HepG2 (cell line): ENCODE data around the gene KSR1. TPM values are rescaled to one million over a fixed set of nuclear protein-coding genes. Genes with fewer than 3 reads are reported as not detected.

Experiments
- ATAC-seq: fragments of 200-7000 bp; cut with Tn5 transposase; 3 replicates; pipeline ENCODE4 v1.9.1; 2020; ENCODE audit warnings: mild to moderate bottlenecking, moderate library complexity
- BruUV-seq: library from RNA; stranded (reverse); fragments of 400-500 nt; replicated peaks from 2 replicates; lab custom pipeline; 2021; lab: Mats Ljungman, UMichigan
- CTCF ChIA-PET: fragments of 300-600 bp; formaldehyde crosslinking; extraction: SDS; loops from one replicate; lab custom pipeline; 2021; ENCODE audit warnings: low total read pairs, inconsistent platforms, low intra/inter-chr PET ratio; lab: Yijun Ruan, JAX
- POLR2A ChIA-PET: fragments of 350-600 bp; sonication (Branson Sonifier 250); formaldehyde crosslinking; loops from one replicate; lab custom pipeline; 2020; ENCODE audit warnings: antibody characterized with exemption, inconsistent platforms; lab: Yijun Ruan, JAX
- DNase-seq: peaks from one replicate; pipeline ENCODE4 v3.0.0-alpha.2; 2015; ENCODE audit warnings: low spot score
- FAIRE-seq: peaks from 3 replicates; lab custom pipeline; 2011; peaks lifted over from hg19 to GRCh38; lab: Jason Lieb, UNC
- H2AFZ ChIP-seq: one replicate; pipeline ENCODE4 v1.6.1; 2011; ENCODE audit warnings: low read length, inconsistent platforms
- H3K27ac ChIP-seq: fragments of 300-600 bp; 3 replicates; pipeline ENCODE4 v1.8.0; 2011; ENCODE audit warnings: mixed run types, mild to moderate bottlenecking, mixed read lengths, low read length, inconsistent platforms; ENCODE audit not compliant: insufficient read depth; ENCODE audit errors: extremely low read length
- H3K27me3 ChIP-seq, 2 experiments: fragments of 200-600 bp in 1 of 2; 2 replicates in 1 of 2; 3 replicates in 1 of 2; pipeline versions ENCODE4 v1.6.0 to v1.8.0; 2011; ENCODE audit warnings: low read length in 2 of 2, mild to moderate bottlenecking in 2 of 2, moderate library complexity in 2 of 2, inconsistent platforms in 1 of 2; ENCODE audit not compliant: insufficient read depth in 2 of 2, control insufficient read depth in 1 of 2
- H3K36me3 ChIP-seq, 2 experiments: fragments of 200-600 bp in 1 of 2; replicated peaks in 1 of 2; 2 replicates in 1 of 2; 3 replicates in 1 of 2; pipeline versions ENCODE4 v1.5.1 to v1.8.0; 2011; ENCODE audit warnings: low read length in 2 of 2, inconsistent platforms in 1 of 2; ENCODE audit not compliant: insufficient read depth in 2 of 2, control insufficient read depth in 1 of 2
- H3K4me1 ChIP-seq: 2 replicates; pipeline ENCODE4 v1.5.1; 2012; ENCODE audit warnings: low read length, inconsistent platforms; ENCODE audit not compliant: insufficient read depth
- H3K4me2 ChIP-seq: 2 replicates; pipeline ENCODE4 v1.6.0; 2011; ENCODE audit warnings: low read depth, low read length, inconsistent platforms
- H3K4me3 ChIP-seq, 3 experiments: fragments of 200-600 bp in 1 of 3; sonication (generic), shearing (Covaris generic) in 1 of 3; replicated peaks in 1 of 3; 2 replicates each; pipeline ENCODE4 v1.5.1; 2011 to 2016; ENCODE audit warnings: low read length in 3 of 3, inconsistent platforms in 2 of 3, low read depth in 2 of 3, mild to moderate bottlenecking in 2 of 3, control low read depth in 1 of 3, mixed read lengths in 1 of 3; ENCODE audit not compliant: insufficient read depth in 1 of 3
- H3K79me2 ChIP-seq: one replicate; pipeline ENCODE4 v1.6.1; 2011; ENCODE audit warnings: low read length, inconsistent platforms; ENCODE audit not compliant: insufficient read depth
- H3K9ac ChIP-seq: 2 replicates; pipeline ENCODE4 v1.6.0; 2011; ENCODE audit warnings: mild to moderate bottlenecking, low read depth, low read length, inconsistent platforms; ENCODE audit not compliant: insufficient read depth
- H3K9me3 ChIP-seq: 2 replicates; pipeline ENCODE4 v1.5.1; 2012; ENCODE audit warnings: mild to moderate bottlenecking, low read length
- H4K20me1 ChIP-seq: 2 replicates; pipeline ENCODE4 v1.6.0; 2011; ENCODE audit warnings: inconsistent platforms, mild to moderate bottlenecking, low read length, moderate library complexity; ENCODE audit not compliant: insufficient read depth
- AHR ChIP-seq: IDR thresholded peaks from 2 replicates; pipeline ENCODE4 v1.6.1; 2018; ENCODE audit warnings: missing genetic modification reagents, missing compliant biosample characterization
- AKAP8 ChIP-seq: sonication (generic); formaldehyde crosslinking; IDR thresholded peaks from 2 replicates; pipeline ENCODE4 v1.5.1; 2020; ENCODE audit warnings: mild to moderate bottlenecking, missing genetic modification reagents
- ARNTL ChIP-seq: sonication (generic); formaldehyde crosslinking; IDR thresholded peaks from 2 replicates; pipeline ENCODE4 v1.4.0; 2020; ENCODE audit warnings: mild to moderate bottlenecking, missing genetic modification reagents
- EEA1 ChIP-seq: sonication (generic); formaldehyde crosslinking; IDR thresholded peaks from 2 replicates; pipeline ENCODE4 v1.5.1; 2020; ENCODE audit warnings: mild to moderate bottlenecking, missing genetic modification reagents, borderline replicate concordance
- ERF ChIP-seq: IDR thresholded peaks from 2 replicates; pipeline ENCODE4 v1.6.1; 2018; ENCODE audit warnings: missing biosample characterization, missing genetic modification reagents
- GPN1 ChIP-seq: sonication (generic); formaldehyde crosslinking; IDR thresholded peaks from 2 replicates; pipeline ENCODE4 v1.5.1; 2020; ENCODE audit warnings: missing genetic modification reagents, borderline replicate concordance
- JUN ChIP-seq: sonication (generic); formaldehyde crosslinking; IDR thresholded peaks from 2 replicates; pipeline ENCODE4 v1.4.0; 2020; ENCODE audit warnings: mild to moderate bottlenecking, missing genetic modification reagents
- NR2F1 ChIP-seq, 2 experiments: fragments of 450-650 bp in 1 of 2; formaldehyde crosslinking in 1 of 2; IDR thresholded peaks; 2 replicates each; pipeline versions ENCODE4 v1.5.0 to v1.6.1; 2016 to 2020; ENCODE audit warnings: mild to moderate bottlenecking in 1 of 2, missing compliant biosample characterization in 1 of 2, missing genetic modification reagents in 1 of 2, moderate library complexity in 1 of 2
- NR3C1 ChIP-seq: sonication (generic); formaldehyde crosslinking; IDR thresholded peaks from 2 replicates; pipeline ENCODE4 v1.4.0; 2020; ENCODE audit warnings: missing genetic modification reagents
- ZNF547 ChIP-seq: sonication (generic); formaldehyde crosslinking; IDR thresholded peaks from 2 replicates; pipeline ENCODE4 v1.5.1; 2020; ENCODE audit warnings: mild to moderate bottlenecking, missing genetic modification reagents
- ZNF839 ChIP-seq: sonication (generic); formaldehyde crosslinking; IDR thresholded peaks from 2 replicates; pipeline ENCODE4 v1.4.0; 2020; ENCODE audit warnings: missing genetic modification reagents, mild to moderate bottlenecking, borderline replicate concordance
- WGBS: methylation state at CpG from one replicate; pipeline ENCODE4 v1.1.6; 2017; ENCODE audit warnings: low lambda C conversion rate; 5-methylcytosine and 5-hydroxymethylcytosine counted together
- in situ Hi-C: cut with HindIII; loops from 2 replicates; pipeline ENCODE4 v1.10.0; 2017; ENCODE audit warnings: low pct_unique_long_range_greater_than_20kb; ENCODE audit not compliant: extremely low pct_ligation_motif_present
- intact Hi-C: fragments of 100-400 bp; cut with micrococcal nuclease; formaldehyde crosslinking; loops from one replicate; pipeline ENCODE4 v1.10.0; 2022; ENCODE audit not compliant: unreplicated experiment
- polyA plus RNA-seq, 8 experiments: library from polyadenylated mRNA; depleted of rRNA in 3 of 8; stranded (reverse) in 7 of 8; unstranded in 1 of 8; fragments of >200 nt; fragmentation: Illumina TruSeq in 4 of 8; extraction: Trizol in 4 of 8; gene quantifications; 2 replicates each; pipeline versions ENCODE4 v1.2.1 to v1.2.3, GENCODE V29; 2011 to 2016; ENCODE audit warnings: low read depth in 4 of 8, missing spikeins in 1 of 8, mixed read lengths in 1 of 8; ENCODE audit not compliant: insufficient read depth in 1 of 8
- total RNA-seq, 5 experiments: library from RNA; depleted of rRNA; stranded (reverse); fragments of >200 nt; fragmentation: Illumina TruSeq; extraction: Trizol; gene quantifications; 2 replicates each; pipeline ENCODE4 v1.2.3, GENCODE V29; 2016; ENCODE audit warnings: low read depth in 1 of 5
- TF ChIP-seq, protein P1 (sequence below): sonication (generic); formaldehyde crosslinking; IDR thresholded peaks from 2 replicates; pipeline ENCODE4 v1.4.0; 2020; ENCODE audit warnings: mild to moderate bottlenecking, missing genetic modification reagents

The KSR1 gene
- total and polyA plus RNA-seq, 2 of the 13 experiments (the other 11 are each of a cell fraction or from before 2014, with no cell fraction given): 10.1 to 16.6 TPM

DNA sequence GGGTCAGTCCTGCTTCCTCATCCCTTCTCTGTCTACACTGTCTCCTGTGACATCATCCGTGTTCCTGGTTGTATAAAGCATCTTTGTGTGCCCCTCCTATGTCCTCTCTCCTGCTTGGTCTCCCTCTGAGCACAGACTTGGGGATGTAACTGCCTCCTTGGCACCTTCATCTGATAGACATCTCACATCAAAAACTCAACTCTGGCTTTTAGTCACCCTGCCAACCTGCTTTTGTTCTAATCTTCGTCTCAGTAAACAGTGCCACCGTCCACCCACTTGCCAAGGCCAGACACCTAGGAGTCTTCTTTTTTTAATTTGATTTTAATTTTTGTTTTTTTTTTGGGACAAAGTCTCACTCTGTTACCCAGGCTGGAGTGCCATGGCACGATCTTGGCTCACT, 16.9 kb upstream of the KSR1 start:
- CTCF ChIA-PET: no interaction called here
- Histone ChIP-seq H3K27me3 (no peaks in the 10 kb centered on the region; a peak in 2 of 5 replicates), H3K4me2 (no peak overlapping the region), H3K9ac (no peak overlapping the region), H2AFZ (no peak overlapping the region), H3K79me2 (no peaks in the 10 kb centered on the region), H3K36me3 (no peaks in the 10 kb centered on the region), H3K9me3 (no peaks in the 10 kb centered on the region), H3K27ac (no peak overlapping the region), H3K4me1 (no peaks in the 10 kb centered on the region), H3K4me3 (no peak overlapping the region), H4K20me1 (no peaks in the 10 kb centered on the region)
- in situ Hi-C loops (no loop called here), intact Hi-C loops (no loop called here)
- BruUV-seq: no TSS peak
- no peak for FAIRE-seq
- POLR2A ChIA-PET: no interaction called here
- TF ChIP-seq AKAP8 (CRISPR knock-in tag): no peak
- 43% methylated on average over 4 of the region's 4 CpGs for WGBS
- ATAC-seq: no peak
- no peak for DNase-seq

DNA sequence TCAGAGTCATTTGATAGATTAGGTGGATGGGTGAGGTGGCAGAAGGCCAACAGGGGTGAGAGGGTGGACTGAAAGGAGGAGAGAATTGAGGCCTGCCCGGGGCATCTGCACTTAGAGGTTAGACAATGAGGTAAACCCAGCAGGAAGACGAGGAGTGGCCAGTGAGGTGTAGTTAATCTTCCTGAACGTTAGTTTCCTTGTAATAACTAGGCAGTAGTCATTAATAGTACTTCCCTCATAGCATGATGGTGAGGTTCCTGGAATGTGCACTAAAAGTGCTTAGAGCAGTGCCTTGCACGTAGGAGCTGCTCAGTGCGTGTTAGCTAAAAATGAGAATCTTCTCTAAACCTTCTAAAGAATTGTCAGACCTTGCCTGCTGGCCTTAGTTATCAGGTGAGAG, 13.5 kb upstream of the KSR1 start:
- ChIA-PET POLR2A (no interaction called here), CTCF (no interaction called here)

DNA sequence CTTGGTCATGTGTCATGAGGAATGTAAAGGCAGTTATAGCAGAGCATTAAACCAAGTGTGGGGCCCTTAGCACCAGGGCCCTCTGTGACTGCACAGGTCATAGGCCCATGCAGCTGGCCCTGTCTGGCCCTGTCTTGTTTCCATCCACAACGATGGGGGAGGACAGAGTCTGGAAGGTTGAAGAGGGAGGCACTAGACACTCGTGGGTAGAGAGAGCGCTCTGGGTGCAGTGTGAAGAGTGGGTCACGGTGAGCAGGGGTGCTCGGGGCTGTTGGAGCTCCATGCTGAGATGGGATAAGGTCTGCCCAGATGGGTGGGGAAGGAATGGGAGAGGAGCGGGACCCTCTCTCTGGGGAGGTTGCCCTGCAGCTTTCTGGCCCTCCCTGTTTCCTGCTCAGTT, 12.8 kb upstream of the KSR1 start:
- no peaks in the 10 kb centered on the region for H3K9me3 ChIP-seq
- no peaks in the 10 kb centered on the region for H3K36me3 ChIP-seq
- no peaks in the 10 kb centered on the region for H3K79me2 ChIP-seq
- no peak overlapping the region for H3K9ac ChIP-seq
- H3K4me1 ChIP-seq: no peaks in the 10 kb centered on the region
- no peak for DNase-seq
- BruUV-seq: no TSS peak
- peaks cover 0 to 16% of the 10 kb centered on the region in 2 experiments; a peak in 1 of 5 replicates for H3K27me3 ChIP-seq
- CTCF ChIA-PET: no interaction called here
- H3K4me2 ChIP-seq: no peak overlapping the region
- H2AFZ ChIP-seq: no peak overlapping the region
- intact Hi-C loops: no loop called here
- no peak overlapping the region for H3K4me3 ChIP-seq
- WGBS: 36% methylated on average over 6 of the region's 6 CpGs
- H4K20me1 ChIP-seq: no peaks in the 10 kb centered on the region
- in situ Hi-C loops: no loop called here
- no peak for FAIRE-seq
- POLR2A ChIA-PET: no interaction called here
- ATAC-seq: no peak
- H3K27ac ChIP-seq: no peak overlapping the region
- TF ChIP-seq, protein P1, sequence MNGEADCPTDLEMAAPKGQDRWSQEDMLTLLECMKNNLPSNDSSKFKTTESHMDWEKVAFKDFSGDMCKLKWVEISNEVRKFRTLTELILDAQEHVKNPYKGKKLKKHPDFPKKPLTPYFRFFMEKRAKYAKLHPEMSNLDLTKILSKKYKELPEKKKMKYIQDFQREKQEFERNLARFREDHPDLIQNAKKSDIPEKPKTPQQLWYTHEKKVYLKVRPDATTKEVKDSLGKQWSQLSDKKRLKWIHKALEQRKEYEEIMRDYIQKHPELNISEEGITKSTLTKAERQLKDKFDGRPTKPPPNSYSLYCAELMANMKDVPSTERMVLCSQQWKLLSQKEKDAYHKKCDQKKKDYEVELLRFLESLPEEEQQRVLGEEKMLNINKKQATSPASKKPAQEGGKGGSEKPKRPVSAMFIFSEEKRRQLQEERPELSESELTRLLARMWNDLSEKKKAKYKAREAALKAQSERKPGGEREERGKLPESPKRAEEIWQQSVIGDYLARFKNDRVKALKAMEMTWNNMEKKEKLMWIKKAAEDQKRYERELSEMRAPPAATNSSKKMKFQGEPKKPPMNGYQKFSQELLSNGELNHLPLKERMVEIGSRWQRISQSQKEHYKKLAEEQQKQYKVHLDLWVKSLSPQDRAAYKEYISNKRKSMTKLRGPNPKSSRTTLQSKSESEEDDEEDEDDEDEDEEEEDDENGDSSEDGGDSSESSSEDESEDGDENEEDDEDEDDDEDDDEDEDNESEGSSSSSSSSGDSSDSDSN (CRISPR knock-in tag): no peak
- TF ChIP-seq ERF (no peak), ZNF547 (CRISPR knock-in tag) (no peak), NR2F1 (CRISPR knock-in tag; IDR thresholded peaks at IDR 0.05) (no peak), ZNF839 (CRISPR knock-in tag) (no peak), AHR (CRISPR knock-in tag) (no peak), ARNTL (CRISPR knock-in tag) (no peak), NR3C1 (CRISPR knock-in tag) (no peak), JUN (no peak), GPN1 (no peak)

More for the DNA sequence above, 13.5 kb upstream of the KSR1 start:
- BruUV-seq: no TSS peak
- Histone ChIP-seq H3K27me3 (peaks cover 0 to 14% of the 10 kb centered on the region in 2 experiments; a peak in 1 of 5 replicates), H3K36me3 (no peaks in the 10 kb centered on the region), H4K20me1 (no peaks in the 10 kb centered on the region), H3K79me2 (no peaks in the 10 kb centered on the region), H3K9me3 (no peaks in the 10 kb centered on the region), H3K9ac (no peak overlapping the region), H3K4me1 (no peaks in the 10 kb centered on the region), H2AFZ (no peak overlapping the region), H3K4me2 (no peak overlapping the region), H3K4me3 (no peak overlapping the region), H3K27ac (no peak overlapping the region)
- in situ Hi-C loops: no loop called here
- DNase-seq: no peak
- intact Hi-C loops: no loop called here
- WGBS: 19% methylated on average over 5 of the region's 5 CpGs
- no peak for TF ChIP-seq EEA1 (CRISPR knock-in tag)
- TF ChIP-seq, all 625 proteins: peak for 0
- ATAC-seq (no peak), FAIRE-seq (no peak)
